Muscle of back (tissue), 13 donors: Measurements from ENCODE around the gene GPC4. TPM values are rescaled to one million over a fixed set of nuclear protein-coding genes. Genes with fewer than 3 reads are reported as not detected.

ENCODE experiments used
- DNase-seq, 3 donors: peaks; one replicate each; pipeline versions ENCODE4 v3.0.0 to v3.0.0-alpha.2; 2013
- long read RNA-seq, 9 donors: transcript quantifications; one replicate each; lab custom pipeline, GENCODE V29; 2026
- polyA plus RNA-seq, 10 donors: library from polyadenylated mRNA; unstranded; fragments of 120-200 nt; gene quantifications; one replicate each; pipeline ENCODE4 v1.2.1, GENCODE V29; 2013; ENCODE audit not compliant: insufficient read length in 10 of 10

The GPC4 gene
- 100 to 1,000 TPM in 4 of 10 donors, 10 to 100 TPM in 6; 74.8 to 132 (median 97.4) TPM for polyA plus RNA-seq
- long read RNA-seq, donor 1, full-length matches to known transcripts: 21 of 28 reads
- long read RNA-seq, donor 1, partial matches to known transcripts: 7 of 28 reads
- long read RNA-seq, donor 1, other reads (novel, unspliced or antisense): 0 of 28 reads
- long read RNA-seq, donor 2, full-length matches to known transcripts: 18 of 18 reads
- long read RNA-seq, donor 2, partial matches to known transcripts: 0 of 18 reads
- long read RNA-seq, donor 2, other reads (novel, unspliced or antisense): 0 of 18 reads
- long read RNA-seq, donor 3: 0 reads
- long read RNA-seq, donor 4, full-length matches to known transcripts: 19 of 19 reads
- long read RNA-seq, donor 4, partial matches to known transcripts: 0 of 19 reads
- long read RNA-seq, donor 4, other reads (novel, unspliced or antisense): 0 of 19 reads
- long read RNA-seq, donor 5, full-length matches to known transcripts: 21 of 34 reads
- long read RNA-seq, donor 5, partial matches to known transcripts: 13 of 34 reads
- long read RNA-seq, donor 5, other reads (novel, unspliced or antisense): 0 of 34 reads
- long read RNA-seq, donor 6, full-length matches to known transcripts: 18 of 23 reads
- long read RNA-seq, donor 6, partial matches to known transcripts: 5 of 23 reads
- long read RNA-seq, donor 6, other reads (novel, unspliced or antisense): 0 of 23 reads
- long read RNA-seq, donor 7, full-length matches to known transcripts: 21 of 21 reads
- long read RNA-seq, donor 7, partial matches to known transcripts: 0 of 21 reads
- long read RNA-seq, donor 7, other reads (novel, unspliced or antisense): 0 of 21 reads
- long read RNA-seq, donor 8, full-length matches to known transcripts: 6 of 6 reads
- long read RNA-seq, donor 8, partial matches to known transcripts: 0 of 6 reads
- long read RNA-seq, donor 8, other reads (novel, unspliced or antisense): 0 of 6 reads
- long read RNA-seq, donor 9, full-length matches to known transcripts: 1 of 1 reads
- long read RNA-seq, donor 9, partial matches to known transcripts: 0 of 1 reads
- long read RNA-seq, donor 9, other reads (novel, unspliced or antisense): 0 of 1 reads

DNA sequence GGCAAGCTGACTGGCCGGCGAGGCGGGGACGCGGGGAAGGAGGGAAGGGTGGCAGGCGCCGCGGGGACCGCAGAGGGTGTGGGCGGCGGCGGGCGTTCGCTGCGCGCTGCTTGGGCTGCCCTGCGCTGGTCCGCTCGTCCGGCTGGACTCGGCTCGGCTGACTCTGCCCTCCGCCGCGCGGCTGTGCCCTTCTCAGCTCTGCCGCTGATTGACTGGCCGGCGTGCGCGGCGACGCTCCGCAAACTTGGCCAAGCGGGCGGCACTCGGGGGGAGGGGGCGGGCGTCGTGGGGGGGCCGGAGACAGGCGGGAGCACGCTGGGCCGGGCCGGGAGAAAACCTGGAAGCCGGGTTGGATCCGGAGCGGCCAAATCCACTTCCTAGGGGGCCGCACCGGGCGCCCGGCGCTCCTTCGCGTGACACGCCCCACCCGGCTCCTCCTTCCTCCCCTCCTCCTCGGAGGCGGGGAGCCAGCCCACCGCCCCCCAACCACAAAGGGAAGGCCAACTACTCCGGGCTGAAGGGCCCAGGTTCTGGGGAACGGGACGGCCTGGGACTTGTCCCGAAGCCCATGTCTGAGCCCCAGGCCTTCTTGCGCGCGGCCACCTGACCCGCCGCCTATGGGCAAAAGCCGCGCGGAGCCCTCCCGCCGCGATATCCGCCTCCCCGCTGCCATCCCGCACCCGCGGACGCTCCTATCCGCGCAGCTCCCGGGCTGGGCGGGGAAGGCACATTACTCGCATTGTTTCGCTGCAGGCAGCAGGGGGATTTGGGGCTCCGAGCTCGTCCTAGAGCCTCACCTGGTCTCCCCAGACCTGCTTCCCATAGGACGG is at the start of gene GPC4:
TSS of gene GPC4 (minus strand) at position 214 of the 830 bp plus-strand sequence. CDS start 524 bp downstream, outside the sequence.
- peak; percentile 67 to 88 (median 77) for DNase-seq

DNA sequence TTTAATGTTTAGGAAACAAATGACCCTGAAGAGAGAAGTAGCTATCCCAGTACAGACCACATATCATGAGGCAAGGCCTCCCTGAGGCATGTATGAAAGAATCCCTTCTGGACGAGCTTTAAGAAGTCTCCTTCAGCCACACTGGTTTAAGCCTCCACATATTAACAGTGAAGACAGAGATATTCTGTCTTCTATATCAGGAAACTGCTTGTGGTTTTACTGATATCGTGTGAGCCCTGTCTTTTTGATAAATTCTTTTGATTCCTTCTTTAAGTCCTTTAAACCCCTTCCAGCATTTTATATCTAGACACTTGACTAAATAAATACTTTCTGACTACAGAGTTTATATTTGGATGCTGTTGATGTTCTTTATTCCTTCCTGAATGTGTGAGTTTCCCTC is 45.9 kb upstream of the GPC4 start:
- no peak for DNase-seq

DNA sequence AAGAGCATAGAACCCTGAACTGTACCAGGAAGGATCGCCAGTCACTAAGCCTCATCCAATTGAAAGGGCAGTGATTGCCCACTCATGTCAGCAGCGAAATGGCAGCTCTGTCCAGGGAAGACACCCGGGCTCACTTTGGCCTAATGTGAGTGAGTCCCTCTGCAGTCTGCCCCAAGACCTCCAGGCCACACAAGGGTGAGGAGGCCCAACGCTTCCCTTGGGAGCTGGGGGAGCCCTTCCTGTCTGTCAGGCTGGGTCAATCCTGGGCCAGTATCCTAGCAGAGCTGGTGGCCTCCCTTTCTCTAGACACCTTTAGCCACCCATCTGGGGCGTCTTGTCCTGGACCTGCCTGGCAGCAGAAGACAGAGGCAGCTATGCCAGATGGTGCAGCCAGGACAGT is 39.6 kb upstream of the GPC4 start:
- no peak for DNase-seq

DNA sequence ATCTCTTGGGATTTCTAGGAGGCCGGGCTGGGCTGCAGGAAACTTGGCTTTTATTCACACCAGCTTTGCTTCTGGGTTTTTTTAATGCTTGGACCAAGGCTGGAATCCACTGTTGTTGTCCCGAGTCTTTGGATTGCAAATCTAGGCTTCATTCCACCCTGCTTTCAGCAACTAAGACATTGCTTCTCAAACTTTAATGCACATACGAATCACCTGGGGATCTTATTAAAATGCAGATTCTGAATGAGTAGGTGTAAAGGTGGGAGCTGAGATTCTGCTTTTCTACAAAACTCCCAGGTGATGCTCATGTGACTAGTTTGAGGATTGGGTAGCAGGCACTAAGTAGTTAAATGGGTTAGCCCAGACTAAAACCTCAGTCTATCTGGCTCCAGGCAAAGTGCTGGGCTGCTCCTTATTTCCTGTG is 39.2 kb upstream of the GPC4 start:
- DNase-seq: peak in 1 of 3 donors; percentile 46

DNA sequence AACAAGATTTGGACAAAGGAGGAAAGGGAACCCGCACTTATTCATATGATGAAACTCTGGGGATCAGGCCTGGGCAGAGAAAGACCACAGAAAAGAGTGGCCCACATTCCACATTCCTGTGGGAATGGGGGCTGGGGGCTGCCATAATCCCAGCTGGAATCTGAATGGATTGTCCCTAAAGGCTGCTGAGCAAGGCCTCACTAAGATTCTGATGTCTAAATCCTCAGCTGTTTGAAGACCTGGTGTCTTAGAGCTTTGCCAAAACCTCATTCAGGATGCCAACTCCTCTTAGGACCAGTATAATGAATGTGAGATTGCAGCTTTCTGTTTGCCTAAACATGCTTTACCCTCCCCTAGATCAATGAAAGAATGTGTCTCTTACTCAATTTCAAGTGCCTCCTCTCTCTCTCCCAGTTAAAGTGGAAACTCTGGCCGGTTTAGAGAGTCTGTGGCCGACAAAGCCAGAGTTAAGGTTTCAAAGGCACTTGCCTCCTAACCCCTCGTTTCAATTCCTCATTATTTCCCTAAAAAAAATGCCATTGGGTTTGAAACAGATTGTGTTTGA is 33.3 kb upstream of the GPC4 start:
- DNase-seq: no peak

DNA sequence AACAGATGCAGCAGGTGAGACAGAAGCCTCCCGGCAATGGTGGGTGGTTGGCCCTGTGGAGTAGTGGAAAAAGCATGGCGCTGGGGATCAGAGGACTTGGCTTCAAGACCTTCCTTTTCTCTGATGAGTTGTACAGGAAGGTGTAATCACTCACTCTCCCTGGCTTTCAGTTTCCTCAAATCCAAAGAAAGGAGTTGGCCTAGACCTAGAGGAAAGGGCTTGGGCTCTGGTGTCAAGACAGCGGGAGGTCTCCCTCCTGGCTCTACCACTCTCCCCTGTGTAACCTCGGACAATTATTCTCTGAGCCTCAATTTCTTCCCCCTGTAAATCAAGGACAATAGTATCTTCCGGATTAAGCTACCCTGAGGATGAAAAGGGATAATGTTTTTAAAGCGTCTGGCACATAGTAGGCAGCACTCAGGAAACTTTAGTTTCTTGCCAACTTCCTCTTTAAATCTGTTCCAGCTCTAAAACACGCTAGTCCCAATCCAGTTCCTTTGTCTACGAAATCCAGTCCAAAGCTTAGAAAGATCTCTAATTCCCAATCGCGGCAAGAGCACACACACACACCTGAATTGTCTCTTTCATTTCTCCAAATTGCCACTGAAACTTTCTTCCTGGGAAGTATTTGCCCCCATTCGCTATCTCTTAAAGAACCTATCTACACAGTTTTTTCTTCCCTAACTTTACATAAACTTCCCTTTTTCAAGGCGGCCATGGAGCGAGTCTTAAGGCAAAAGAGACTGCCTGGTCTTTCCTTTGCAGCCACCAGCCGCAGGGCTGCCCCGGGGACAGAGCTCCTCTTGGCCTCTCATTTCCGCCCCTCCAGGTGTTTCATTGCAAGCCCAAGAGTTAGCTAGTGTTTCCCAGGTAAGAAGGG is 29.9 kb upstream of the GPC4 start:
- DNase-seq: peak in 1 of 3 donors; percentile 45

DNA sequence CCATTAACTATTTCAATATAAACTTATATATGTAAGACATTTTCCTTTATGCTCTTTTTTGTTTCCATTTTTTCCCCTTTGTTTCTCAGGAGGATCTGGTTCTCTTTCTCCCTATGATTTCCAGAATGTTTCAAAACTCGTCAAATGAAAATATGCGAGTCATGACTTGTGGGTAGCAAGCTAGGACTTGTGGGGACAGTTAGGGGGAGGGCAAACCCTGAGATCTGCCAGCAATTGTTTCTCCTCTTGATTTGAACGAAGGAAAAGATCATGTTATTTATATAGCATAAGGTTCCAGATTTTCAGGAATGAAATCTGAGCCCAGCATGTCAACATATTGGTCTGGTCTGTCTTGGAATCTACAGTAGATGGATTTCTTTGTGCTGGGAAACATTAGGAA is 28.9 kb upstream of the GPC4 start:
- no peak for DNase-seq

DNA sequence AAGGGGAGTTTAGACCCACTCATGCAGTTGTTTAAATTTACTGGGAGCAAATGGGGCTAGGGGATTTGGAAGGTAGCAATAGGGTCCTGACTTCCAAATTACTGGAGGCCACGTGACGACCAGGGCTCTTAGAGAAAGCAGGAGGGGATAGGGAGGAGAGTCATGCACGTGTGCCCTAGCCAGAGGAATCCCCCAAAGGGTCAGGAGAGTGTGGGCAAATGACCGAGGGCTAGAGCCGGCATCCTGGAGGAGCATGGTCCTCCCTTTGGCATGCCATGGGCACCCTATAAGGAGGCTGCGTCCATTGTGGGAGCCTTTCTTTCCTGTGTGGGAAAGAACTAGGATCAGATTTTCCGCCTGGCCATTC is 25.5 kb upstream of the GPC4 start:
- no peak for DNase-seq

DNA sequence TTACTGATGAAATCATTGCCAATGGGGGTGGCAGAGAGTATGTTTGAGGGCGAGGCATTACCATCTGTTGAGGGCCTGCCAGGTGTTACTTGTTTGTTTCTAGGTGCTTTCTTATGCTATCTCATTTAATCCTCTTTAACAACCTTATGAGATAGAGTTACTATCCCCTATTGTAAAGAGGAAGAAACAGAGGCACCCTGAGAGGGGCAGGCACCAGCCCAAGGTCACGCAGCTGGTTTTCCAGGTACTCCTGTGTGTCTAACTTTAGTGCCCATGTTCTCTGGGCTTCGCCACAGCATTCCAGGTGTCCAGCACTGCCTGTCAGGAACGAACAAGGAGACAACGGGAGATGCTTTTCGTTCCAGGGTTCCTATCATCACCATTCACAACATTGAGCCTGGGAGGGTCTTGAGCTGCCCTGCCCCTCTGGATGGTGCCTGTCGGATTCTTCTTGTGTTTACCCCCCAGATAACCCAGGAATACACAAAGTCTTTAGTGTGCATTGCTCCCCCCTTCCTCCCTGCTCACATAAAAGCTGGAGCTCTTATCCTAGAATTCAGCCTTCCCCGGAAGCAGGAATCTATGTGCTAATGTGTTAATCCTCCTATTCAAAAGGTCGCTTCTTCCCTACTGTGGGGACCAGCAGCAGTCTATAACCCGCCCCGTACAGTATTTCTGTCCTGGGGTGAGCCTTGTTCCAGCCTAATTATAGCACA is 24.9 kb upstream of the GPC4 start:
- DNase-seq: no peak

DNA sequence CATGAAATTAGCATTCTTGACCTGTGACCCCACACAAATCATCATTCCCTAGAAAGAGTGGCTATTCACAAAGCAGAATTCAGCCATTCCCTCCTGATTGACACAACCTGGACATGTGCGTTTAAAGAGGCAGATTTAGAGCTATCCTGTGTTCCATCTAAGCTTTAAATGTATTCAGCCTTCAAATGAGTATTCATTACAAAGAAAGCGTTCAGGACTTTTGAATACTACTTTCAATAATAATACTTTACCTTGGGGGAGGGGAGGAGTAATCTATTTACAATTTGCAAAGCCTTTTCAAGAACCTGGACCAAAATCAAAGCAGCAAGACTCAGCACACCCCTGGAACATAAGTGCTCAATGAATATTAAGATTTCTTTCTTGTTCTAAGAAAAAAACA is 22.5 kb upstream of the GPC4 start:
- DNase-seq: no peak

DNA sequence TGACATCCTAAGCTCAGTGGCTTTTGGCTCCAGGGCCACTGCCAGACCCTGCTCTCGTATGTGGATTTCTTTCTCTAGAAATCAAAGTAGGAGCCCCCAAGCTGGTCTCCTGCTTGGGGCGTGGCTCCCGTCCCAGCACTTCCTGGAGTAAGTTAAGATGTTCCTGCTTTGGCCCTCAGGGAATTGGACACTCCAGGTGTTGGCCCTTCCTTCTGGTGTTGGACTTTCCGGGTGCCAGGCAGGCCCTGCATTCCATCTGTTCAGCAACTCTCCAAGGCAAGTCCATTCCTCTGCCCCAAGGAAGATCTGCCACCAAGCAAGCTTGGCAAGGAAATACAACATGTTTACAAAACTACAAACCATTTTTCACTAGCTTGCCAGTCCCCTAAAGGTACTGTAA is 22.1 kb upstream of the GPC4 start:
- no peak for DNase-seq

DNA sequence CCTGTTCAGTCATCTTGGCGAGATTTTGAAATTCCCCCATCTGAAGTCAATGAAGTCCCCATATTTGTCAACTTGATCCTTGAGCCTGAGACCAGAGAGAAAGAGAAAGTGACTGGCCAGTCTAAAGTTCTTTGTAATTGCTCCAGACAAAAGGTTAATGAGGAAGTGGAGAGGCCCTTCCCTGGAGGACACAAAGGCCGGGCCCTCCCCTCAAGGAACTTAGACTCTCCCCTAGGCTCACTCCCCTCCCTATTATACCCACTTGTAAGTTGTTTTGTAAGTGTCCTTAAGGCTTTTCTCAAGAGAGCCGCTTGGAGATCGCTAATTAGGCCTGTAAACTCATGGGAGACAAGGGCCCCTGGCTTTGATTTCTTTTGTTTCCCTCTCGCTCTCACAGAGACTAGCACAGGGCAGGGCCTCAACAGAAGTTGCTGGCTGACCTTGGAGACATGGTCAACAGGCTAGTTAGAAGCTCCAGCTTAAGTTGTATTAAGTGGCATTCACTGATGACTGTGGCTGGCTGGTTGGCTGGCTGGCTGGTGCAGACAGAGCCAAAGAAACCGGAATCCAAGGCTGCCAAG is 20.3 kb upstream of the GPC4 start:
- DNase-seq: no peak

DNA sequence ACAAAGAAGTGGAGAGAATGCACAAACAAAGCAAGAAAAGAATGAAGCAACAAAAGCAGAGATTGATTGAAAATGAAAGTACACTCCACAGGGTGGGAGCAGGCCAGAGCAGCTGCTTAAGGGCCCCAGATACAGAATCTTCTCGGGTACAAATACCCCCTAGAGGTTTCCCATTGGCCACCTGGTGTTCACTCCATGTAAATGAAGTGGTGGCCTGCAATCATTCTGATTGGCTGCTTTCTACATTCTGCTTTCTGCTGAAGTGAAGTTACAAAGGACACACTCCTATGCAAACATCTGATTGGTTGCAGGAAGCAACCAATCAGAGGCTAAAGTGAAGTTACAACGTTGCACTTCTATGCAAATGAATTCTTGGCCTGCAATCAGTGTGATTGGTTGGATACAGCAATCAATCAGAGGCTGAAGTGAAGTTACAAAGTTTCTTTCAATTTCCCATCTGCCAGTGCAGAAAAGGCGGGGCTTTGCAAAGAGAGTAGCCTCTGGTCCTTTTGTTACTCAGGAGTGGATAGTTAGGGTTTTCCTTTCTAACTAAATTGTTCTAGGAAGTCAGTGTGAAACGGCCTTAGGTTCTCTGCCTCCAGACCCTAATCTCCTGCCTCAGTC is 19.0 kb upstream of the GPC4 start:
- DNase-seq: no peak

DNA sequence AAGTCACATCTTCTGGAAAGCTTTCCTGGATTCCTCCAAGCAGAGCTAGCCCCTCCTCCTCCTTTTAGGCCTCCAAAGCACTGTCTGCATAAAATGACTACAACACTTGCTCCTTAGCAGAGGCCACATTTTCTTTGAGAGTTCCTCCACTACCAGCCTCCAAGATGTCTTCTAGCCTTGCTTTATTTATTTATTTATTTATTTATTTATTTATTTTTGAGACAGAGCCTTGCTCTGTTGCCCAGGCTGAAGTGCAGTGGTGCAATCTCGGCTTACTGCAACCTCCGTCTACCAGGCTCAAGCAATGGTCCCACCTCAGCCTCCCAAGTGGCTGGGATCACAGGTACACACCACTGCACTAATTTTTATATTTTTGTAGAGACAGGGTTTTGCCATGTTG is 4.6 kb upstream of the GPC4 start:
- DNase-seq: no peak

DNA sequence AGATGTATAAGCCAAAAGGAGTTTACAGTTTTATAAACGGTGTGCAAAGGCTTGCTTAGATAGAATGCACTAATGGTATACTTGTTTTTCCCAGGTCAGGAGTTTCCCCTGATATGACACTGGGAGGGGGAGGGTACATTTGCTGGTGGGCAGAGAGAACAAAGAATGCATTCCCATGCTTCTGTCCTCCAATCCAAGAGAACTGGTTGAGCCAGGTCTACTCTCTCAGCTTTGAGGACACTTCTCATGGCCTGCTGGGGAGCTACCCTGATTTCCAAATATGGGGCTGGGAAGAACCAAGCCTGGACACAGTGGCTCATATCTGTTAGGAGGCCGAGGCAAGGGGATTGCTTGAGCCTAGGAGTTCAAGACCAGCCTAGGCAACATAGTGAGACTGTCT is 3.3 kb upstream of the GPC4 start:
- no peak for DNase-seq

DNA sequence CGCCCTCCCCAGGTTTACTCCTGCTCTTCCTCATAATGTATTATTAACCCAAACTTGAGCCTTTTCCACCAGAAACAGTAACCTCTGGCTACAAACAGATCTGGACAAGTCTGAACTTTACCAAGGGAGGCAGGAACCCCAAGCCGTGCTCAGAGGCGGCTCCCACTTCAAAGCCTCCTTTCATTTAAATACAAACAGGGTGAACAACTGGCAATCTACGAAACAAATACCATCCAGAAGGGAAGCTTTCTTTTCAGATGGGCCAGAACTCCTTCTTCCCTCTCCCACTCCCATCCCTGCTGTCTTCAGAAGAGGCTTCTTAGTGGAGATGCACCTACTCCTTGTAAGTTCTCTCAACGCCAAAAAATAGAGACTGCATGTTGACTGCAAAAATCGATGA is 2.1 kb upstream of the GPC4 start:
- no peak for DNase-seq

DNA sequence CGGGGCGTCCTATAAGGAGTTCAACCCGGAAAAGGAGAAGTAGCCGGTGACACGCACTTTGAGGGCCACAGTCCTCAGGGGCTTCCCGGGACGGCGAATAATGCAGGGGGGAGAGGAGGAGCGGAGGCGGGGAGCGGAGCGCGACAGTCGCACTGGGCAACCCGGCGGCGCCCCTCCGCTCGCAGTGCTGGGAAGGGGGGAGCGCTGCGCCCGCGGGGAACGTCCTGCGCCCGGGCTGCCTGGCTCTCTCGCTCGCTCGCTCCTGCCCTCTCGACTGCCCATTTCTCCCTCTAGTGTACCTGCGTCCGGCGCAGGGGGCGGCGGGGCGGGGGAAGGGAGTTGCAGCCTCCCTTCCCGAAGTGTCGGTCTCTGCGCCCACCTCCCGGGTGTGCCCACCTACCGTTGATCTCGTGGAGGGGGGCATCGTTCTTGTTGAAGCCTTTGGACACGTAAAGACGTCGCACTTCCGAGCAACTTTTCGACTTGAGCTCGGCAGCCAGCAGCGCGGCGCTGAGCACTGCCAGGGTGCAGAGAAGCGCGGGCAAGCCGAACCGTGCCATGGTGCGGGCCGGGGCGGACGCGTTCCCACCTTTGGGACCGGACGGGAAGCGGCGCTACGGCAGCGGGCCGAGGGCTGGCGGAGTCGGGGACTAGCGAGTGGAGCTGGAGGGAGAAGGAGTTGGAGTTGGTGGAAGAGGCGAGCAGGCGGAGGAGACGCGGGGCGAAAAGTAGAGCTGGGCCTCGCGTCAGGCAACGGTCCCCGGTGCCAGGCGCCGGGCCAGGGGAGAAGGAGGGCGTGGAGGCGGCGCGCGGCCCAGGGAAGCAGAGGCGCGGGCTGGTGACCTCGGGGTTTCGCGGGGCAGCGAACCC is 648 bp downstream of the GPC4 start:
- DNase-seq: peak in 1 of 3 donors; percentile 68
